ENCODE measurements around the gene MAGEL2. TPM values are rescaled to one million over a fixed set of nuclear protein-coding genes. Genes with fewer than 3 reads are reported as not detected.

The MAGEL2 gene
- total RNA-seq, result 1 to 10 TPM in 1 of 2 donors, under 1 TPM in 1; 0.82 to 3.1 TPM

DNA sequence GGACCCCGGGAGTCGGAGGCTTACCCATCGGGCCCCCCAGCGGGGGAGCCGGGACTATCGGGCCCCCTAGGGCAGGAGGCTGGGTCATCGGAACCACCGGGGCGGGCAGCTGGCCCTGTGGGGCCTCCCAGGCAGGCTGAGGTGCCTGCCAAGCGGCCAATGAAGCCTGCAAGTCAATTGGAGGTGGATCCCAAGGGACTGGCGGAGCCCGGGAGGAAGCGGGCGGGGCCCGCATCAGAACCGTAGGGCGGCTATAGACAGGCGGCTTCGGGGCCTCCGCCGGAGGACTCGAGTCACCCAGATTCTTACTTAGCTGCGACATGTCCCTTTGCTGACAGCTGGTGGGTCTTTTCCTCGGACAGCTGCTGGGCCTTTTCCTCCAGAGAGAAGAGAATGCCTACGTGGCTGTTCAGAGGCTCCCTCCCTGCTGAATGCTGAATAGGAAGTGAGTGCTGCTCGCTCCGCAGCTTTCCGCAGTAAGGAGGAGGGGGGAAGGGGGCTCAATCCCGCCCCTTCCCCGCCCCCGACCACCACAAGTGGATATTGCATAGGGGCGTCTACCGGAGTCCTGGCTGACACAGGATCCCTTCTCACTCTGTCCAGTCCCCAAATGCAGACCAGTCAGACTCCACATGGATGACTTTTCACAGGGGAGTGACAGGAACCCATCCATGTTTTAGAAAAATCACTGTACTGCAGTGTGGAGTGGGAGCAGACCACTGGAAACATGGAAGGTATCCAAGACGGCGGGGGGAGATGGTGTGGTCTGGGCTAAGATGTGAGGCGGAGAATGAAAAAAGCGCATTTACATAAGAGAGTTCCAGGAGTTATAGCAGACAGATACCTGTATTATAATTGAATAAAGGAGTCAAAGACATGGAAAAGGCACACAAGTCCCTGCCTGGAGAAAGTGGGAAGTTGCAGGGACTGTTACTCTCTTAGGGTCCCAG is at the start of gene MAGEL2:
Gene MAGEL2 (minus strand): TSS at position 447 of the 950 bp plus-strand sequence. CDS start 125 bp downstream, at position 322.
- no peak for DNase-seq (ENCODE audit: low spot score)
- H3K4me1 ChIP-seq (replicated peaks), result no peaks in the 10 kb centered on the region
- H3K4me3 ChIP-seq, result peak within 1 kb of the TSS in 1 of 2 donors; percentile 21
- H3K9me3 ChIP-seq, result no peaks in the 10 kb centered on the region
- no peaks in the 10 kb centered on the region for H3K36me3 ChIP-seq
- no peak within 1 kb of the TSS for H3K27ac ChIP-seq
- WGBS, result 59% methylated on average over 35 of the region's 37 CpGs
- H3K27me3 ChIP-seq (replicated peaks; ENCODE audit: insufficient read depth), result no peaks in the 10 kb centered on the region
- TF ChIP-seq, protein P1, sequence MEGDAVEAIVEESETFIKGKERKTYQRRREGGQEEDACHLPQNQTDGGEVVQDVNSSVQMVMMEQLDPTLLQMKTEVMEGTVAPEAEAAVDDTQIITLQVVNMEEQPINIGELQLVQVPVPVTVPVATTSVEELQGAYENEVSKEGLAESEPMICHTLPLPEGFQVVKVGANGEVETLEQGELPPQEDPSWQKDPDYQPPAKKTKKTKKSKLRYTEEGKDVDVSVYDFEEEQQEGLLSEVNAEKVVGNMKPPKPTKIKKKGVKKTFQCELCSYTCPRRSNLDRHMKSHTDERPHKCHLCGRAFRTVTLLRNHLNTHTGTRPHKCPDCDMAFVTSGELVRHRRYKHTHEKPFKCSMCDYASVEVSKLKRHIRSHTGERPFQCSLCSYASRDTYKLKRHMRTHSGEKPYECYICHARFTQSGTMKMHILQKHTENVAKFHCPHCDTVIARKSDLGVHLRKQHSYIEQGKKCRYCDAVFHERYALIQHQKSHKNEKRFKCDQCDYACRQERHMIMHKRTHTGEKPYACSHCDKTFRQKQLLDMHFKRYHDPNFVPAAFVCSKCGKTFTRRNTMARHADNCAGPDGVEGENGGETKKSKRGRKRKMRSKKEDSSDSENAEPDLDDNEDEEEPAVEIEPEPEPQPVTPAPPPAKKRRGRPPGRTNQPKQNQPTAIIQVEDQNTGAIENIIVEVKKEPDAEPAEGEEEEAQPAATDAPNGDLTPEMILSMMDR (IDR thresholded peaks at IDR 0.05), result no peak
- TF ChIP-seq POLR2A (IDR thresholded peaks at IDR 0.05), result no peak
- intact Hi-C loops (cut with DNase I), result loop anchor here (10.0 kb wide), 1 partner anchor 227 kb away; no protein-coding TSS in a partner anchor

DNA sequence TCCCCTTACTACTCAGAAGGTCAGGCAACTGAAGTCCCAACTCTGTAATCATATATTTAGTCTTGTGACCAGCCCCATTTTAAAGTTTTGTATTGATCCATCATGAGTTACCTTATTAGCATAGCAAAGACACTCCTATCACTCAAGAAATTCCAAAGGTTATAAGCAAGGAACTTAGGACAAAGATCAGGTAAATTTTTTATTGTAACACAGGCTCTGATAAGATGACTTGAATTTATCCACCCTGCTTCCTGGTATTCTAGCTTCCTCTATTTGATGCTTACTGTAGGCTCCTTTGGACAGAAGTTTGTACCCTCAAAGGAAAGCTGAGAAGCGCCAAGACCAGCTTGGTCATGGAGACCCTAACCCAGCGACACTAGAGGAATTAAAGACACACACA is 47.6 kb upstream of the MAGEL2 start:
- intact Hi-C loops (cut with DNase I), result no loop called here
- 74% methylated on average over 2 of the region's 2 CpGs for WGBS
- Histone ChIP-seq H3K27ac (no peak overlapping the region), H3K4me3 (no peak overlapping the region), H3K27me3 (replicated peaks; ENCODE audit: insufficient read depth) (no peaks in the 10 kb centered on the region), H3K9me3 (no peaks in the 10 kb centered on the region), H3K4me1 (replicated peaks) (no peaks in the 10 kb centered on the region), H3K36me3 (no peaks in the 10 kb centered on the region)
- DNase-seq (ENCODE audit: low spot score), result no peak
- TF ChIP-seq, protein P1 (IDR thresholded peaks at IDR 0.05), result no peak
- TF ChIP-seq POLR2AphosphoS5 (IDR thresholded peaks at IDR 0.05), result no peak
- TF ChIP-seq POLR2A (IDR thresholded peaks at IDR 0.05), result no peak

DNA sequence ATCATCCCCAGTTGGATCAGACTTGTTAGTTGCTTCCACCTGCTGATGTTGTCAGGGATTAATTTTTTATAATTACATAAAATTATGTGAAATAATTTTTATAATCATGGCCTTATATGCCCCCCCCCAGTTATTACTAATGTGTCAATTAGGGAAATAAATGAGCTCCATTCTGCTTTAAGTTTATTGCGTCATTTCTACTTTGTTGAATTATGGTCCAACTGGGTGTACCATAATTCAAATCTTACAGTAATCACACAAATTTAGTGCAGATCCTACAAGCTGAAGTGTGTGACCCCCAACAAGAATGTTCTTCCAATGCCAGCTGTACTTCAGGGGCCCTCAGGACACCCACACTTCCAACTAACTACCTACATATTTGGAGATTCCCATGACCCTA is 46.9 kb upstream of the MAGEL2 start:
- Histone ChIP-seq H3K4me1 (replicated peaks) (no peaks in the 10 kb centered on the region), H3K27ac (no peak overlapping the region), H3K4me3 (no peak overlapping the region), H3K27me3 (replicated peaks; ENCODE audit: insufficient read depth) (no peaks in the 10 kb centered on the region), H3K9me3 (no peaks in the 10 kb centered on the region), H3K36me3 (no peaks in the 10 kb centered on the region)
- 100% methylated on average over 1 of the region's 1 CpG for WGBS
- DNase-seq (ENCODE audit: low spot score), result no peak
- TF ChIP-seq POLR2AphosphoS5 (IDR thresholded peaks at IDR 0.05) (no peak), POLR2A (IDR thresholded peaks at IDR 0.05) (no peak)
- TF ChIP-seq, protein P1 (IDR thresholded peaks at IDR 0.05), result no peak
- intact Hi-C loops (cut with DNase I), result no loop called here

DNA sequence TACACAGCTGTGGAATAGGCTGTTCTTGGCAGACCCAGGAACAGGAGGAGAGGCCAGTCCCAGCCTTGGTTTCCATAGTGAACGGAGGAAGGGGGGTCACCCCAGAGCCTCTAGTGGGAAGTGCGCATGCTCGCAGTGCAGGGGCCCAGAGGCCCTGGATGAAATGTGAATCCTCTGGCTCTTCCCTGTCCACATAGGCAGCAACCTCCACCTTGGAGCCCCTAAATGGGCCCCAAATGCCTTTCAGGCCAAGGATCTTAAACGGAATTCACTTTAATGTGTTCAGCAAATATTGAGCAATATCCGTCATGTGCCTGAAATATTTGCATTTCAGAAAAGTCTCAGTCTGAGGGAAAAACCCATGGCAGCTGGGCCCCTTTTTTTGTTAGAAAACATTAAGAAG is 42.8 kb upstream of the MAGEL2 start:
- Histone ChIP-seq H3K27me3 (replicated peaks; ENCODE audit: insufficient read depth) (no peaks in the 10 kb centered on the region), H3K36me3 (no peaks in the 10 kb centered on the region), H3K4me3 (no peak overlapping the region), H3K9me3 (no peaks in the 10 kb centered on the region), H3K27ac (peak overlapping the region; percentile 36 to 48), H3K4me1 (replicated peaks) (no peaks in the 10 kb centered on the region)
- TF ChIP-seq, protein P1 (IDR thresholded peaks at IDR 0.05), result no peak
- peak; percentile 46 for TF ChIP-seq POLR2AphosphoS5 (IDR thresholded peaks at IDR 0.05)
- TF ChIP-seq POLR2A (IDR thresholded peaks at IDR 0.05), result no peak
- DNase-seq (ENCODE audit: low spot score), result peak; percentile 61
- intact Hi-C loops (cut with DNase I), result no loop called here
- WGBS, result 36% methylated on average over 5 of the region's 5 CpGs

All from prostate gland (tissue), 2 donors.